Superior temporal gyrus (tissue), 1 donor: ENCODE data around the gene LZTFL1.
A peak's percentile ranks its signal among the peaks of the same experiment; 100 is the strongest.

Experiments used
- DNase-seq: peaks from one replicate; pipeline ENCODE4 v3.0.0-alpha.2; 2016; ENCODE audit errors: extremely low spot score

Gene LZTFL1

GRCh38 chr3:45841757-45842491 lies at the start of gene LZTFL1:
LZTFL1 (minus strand) TSS chr3:45842119; CDS start chr3:45841991, 128 bp downstream.
- DNase-seq = peak; percentile 98

GRCh38 chr3:45890405-45890804 lies 48.5 kb upstream of the LZTFL1 start:
- DNase-seq = no peak

DNA sequence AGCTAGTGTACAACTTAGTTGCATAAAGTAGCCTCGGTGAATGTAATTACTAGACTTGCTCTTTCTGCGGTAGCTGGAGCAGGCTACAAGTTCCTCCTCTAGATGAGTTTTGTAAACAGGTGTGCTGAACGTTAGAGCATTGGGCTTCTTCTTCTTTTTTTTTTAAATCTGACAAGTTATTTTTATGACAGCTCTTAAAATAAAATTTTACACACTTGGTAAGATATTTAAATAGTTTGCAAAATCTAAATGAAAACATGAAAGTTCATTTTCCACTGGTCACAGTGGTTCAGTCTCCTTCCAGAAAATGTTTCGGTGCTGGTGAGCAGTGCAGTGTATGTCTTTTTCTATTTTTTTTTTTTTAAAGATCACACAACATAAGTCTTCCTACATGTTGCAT lies 47.4 kb upstream of the LZTFL1 start:
- DNase-seq = no peak

DNA sequence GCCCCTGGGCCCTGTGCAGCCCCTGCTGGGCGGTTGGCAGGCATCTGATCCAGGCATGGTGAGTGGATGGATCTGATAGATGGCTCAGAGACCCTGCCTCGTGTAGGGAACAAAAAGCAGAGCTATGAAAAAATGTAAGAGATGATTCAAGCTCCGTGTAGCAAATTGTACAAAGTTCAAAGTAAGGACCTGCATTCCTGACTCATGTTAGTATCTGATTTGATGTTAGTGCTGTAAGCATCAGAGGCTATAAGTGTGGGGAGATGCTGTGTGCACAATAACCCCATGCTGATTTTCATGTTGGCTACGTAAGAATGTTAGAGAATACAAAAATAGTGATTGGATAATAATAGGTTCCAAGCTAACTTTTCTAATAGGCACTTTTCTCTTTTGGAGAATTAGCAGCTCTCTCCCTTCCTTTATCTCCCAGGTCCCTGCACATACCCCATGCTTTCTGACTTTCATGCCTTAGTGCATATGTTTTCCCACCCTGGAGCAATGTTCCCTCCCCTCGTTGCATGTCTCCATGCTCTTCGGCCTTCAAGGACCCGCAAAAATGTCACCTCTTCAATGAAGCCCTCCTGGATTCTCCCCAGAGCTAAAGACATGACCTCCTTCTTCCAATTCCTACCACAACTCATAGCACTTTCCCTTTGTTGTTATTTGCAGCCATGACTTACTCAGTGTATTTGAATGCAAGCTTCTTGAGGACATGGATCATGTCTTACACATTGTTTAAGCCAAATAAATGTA lies 46.0 kb upstream of the LZTFL1 start:
- DNase-seq = no peak

DNA sequence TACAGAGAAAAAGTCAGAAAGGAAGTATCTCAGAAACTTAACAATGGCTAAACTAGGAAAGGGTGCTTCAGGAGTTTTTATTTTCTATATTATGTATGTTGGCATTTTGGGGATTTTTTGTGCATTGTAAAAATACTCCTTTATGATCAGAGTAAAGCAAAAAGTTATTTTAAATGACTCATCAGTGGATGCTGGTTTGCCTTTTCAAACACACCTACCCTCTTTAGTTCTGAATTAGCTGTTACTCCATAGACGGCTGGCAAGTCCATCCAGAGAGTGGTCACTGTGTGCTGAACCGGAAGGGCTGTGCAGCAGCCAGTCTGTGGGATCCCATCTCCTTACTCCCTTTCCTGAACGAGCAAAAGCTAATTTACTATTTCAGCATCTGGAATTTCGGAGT lies 45.4 kb upstream of the LZTFL1 start:
- DNase-seq = no peak

GRCh38 chr3:45885979-45886705 lies 44.2 kb upstream of the LZTFL1 start, which contains the start of gene CCR9:
CCR9 (plus strand) TSS chr3:45886543; CDS start chr3:45894934, 8,391 bp downstream.
- no peak for DNase-seq

GRCh38 chr3:45884368-45885201 lies 42.7 kb upstream of the LZTFL1 start:
- DNase-seq = peak; percentile 74

- DNase-seq = peak; percentile 34
Measured at GRCh38 chr3:45881078-45882022, 39.4 kb upstream of the LZTFL1 start.

DNA sequence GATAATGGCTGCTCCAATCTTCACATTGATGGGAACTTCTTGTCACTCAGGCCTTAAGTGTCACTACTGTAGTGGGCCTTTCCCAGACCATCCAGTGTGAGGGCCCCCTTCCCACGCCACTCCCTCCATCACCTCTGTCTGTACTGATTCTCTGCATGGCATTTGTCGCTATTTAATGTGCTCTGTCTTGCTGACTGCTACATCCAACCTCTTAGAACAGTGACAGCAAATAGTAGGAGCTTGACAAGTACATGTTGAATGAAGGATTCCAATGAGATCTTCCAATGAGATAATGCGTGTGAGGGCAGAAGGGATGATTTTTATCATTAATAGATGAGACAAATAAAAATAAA lies 38.8 kb upstream of the LZTFL1 start:
- DNase-seq = no peak

- no peak for DNase-seq
Measured at GRCh38 chr3:45878124-45878523, 36.2 kb upstream of the LZTFL1 start.

GRCh38 chr3:45874677-45875346 lies 32.9 kb upstream of the LZTFL1 start:
- no peak for DNase-seq

DNA sequence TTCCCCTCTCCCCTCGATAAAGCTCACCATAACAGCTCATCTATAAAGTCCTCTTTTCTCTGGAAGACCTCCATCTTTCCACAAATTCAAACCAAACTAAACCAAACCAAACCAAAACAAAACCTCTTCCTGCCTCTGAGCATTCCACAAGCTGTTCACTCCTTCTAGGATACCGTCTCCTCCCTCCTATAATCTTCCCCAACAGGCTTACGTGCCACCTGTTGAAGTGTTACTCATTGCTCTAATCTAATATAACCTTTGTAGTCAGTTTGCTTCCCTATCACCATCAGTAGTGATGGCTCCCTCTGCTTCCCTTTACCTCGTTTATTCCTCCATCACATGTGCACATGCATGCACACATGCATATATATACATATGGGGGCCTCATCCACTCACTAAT lies 31.7 kb upstream of the LZTFL1 start:
- no peak for DNase-seq

DNA sequence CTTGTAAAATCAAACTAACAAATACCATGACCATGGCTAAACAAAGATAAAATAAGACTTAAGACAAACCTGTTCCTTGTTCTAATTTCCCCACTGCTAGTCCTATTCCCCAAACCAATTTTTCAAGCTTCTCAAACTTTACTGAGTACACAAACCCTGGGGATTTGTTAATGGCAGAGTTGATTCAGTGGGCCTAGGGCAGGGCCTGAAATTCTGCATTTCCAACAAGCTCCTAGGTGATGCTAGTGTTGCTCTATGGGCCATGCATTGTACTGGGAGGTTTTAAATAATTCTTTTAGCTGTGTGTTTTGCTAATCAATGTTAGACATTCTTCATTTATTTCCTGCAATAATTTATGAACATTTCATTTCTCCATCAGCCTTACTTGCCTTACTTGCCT lies 31.1 kb upstream of the LZTFL1 start:
- no peak for DNase-seq

DNA sequence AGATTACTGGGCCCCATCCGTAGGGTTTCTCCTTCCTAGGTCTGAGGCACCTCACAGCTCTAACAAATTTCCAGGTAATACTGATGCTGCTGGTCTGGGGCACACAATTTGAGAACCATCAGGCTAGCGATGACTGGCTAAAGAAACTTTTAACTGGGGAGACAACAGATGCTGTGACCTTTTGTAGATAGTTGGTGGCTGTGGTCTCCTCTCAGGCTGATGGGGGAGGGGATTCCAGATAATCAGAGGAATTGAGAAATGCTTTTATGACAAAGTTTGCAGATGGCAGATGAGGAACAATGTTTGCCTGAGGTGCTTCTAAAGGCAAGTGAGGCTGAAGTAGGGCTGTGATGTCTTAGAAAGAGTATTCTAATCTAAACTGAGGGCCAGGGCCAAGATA lies 30.6 kb upstream of the LZTFL1 start:
- DNase-seq = no peak

DNA sequence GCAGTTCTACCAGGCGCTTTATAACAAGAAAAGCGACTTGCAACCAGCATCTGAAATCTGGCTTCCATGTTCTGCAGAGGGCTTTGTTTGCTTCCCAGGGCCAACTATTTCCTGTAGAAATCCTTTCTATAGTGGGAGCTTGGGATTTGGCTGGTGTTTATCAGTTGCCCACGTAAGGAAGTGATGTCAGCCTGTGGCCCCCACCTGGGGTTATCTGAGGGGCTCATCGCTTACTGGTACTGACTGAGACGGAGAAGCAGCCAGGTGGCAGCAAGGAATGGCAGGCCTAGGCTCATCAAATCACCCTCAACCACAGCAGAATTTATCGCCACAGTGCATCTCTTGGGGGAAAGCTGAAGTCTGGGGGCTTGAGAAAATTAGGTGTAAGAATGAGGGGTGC lies 29.9 kb upstream of the LZTFL1 start:
- no peak for DNase-seq

- DNase-seq = no peak
Measured at GRCh38 chr3:45870099-45870498, 28.2 kb upstream of the LZTFL1 start.

GRCh38 chr3:45869638-45870037 lies 27.7 kb upstream of the LZTFL1 start:
- DNase-seq = no peak

- no peak for DNase-seq
Measured at GRCh38 chr3:45868650-45869049, 26.7 kb upstream of the LZTFL1 start.

DNA sequence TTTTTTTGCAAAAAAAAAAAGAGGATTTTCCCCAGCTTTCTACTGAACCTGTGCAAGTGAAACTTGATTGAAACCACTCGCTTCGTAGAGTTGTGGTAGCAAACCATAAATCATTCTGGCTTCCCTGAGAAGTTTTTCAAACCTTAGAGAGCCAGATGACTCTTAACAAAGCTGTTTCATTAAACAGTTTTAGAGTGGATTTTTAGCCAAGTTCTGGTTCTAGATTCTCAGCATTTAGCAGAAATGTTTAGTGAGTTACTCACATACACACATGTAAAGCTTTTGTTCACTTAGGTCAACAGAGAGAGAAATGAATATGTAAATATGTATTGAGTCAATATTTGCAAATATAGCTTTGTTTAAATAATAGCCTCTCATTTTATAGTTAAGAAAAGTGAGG lies 26.3 kb upstream of the LZTFL1 start:
- no peak for DNase-seq

DNA sequence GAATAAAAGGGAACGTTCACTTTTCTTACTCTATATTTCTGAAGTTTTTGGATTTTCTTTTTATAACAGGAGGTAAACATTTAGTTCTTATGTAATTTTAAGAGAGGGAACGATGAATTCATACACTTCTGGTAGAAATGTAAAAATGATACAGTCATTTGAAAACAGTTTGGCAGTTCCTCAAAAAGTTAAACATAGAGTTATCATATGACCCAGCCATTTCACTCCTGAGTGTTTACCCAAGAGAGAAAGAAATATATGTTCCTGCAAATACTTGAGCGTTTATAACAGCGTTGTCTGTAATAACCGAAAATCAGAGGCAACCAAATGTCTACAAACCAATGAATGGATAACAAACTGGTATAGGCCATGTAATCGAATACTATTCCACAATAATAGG lies 23.6 kb upstream of the LZTFL1 start:
- DNase-seq = no peak
